ENCODE results near the gene FAM111A. TPM values are rescaled to one million over a fixed set of nuclear protein-coding genes. Genes with fewer than 3 reads are reported as not detected.
A peak's percentile ranks its signal among the peaks of the same experiment; 100 is the strongest.

FAM111A gene
- total and polyA plus RNA-seq, 9 of the 15 experiments (the other 6 are each of a cell fraction or from before 2014, with no cell fraction given) = 14.8 to 30.6 (median 20.1) TPM

DNA sequence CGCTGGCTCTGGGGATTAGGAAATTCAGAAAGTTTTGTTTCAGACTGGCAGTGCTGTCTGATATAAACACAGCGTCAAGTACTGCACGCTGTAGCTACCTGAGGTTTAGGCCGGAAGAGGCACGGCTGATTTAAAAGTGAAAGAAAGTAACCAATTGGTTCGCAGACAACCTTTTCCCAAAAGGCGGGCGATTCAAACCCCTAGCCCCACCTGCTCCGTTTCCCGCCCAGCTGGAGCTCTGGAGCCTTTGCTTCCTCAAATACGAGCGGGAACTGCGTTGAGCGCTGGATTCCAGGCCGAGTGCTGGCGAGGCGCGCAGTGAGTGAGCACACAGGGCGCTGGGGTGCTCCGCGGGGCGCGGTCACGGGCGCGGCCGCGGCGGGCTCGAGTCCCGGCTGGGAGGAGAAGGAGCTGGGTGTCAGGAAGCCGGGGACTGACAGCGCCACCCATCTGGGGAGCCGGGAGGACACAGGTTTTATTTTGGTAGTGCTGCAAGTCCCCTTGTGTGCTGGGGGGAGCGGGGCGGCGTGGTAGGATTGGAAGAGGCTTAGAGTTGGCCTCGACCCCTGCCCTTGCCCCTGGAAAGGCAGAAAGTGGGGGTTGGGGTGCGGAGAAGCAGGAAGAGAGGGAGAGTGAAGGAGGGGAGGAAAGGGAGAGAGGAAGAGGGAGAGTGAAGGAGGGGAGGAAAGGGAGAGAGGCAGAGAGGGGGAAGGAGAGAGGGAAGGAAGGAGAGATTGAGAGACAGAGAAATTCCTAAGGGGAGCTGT lies 2.1 kb downstream of the FAM111A start (continued):
- TF ChIP-seq, protein P1, sequence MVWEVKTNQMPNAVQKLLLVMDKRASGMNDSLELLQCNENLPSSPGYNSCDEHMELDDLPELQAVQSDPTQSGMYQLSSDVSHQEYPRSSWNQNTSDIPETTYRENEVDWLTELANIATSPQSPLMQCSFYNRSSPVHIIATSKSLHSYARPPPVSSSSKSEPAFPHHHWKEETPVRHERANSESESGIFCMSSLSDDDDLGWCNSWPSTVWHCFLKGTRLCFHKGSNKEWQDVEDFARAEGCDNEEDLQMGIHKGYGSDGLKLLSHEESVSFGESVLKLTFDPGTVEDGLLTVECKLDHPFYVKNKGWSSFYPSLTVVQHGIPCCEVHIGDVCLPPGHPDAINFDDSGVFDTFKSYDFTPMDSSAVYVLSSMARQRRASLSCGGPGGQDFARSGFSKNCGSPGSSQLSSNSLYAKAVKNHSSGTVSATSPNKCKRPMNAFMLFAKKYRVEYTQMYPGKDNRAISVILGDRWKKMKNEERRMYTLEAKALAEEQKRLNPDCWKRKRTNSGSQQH (CRISPR knock-in tag; IDR thresholded peaks at IDR 0.05) = peak; percentile 91; the same call in 1 of the 2 replicates
- TF ChIP-seq RBM14 (IDR thresholded peaks at IDR 0.05; ENCODE audit: borderline replicate concordance, insufficient read depth, low read depth, low read length) = no peak
- peak; percentile 7 to 67; a peak in 1 of 4 replicates for TF ChIP-seq SIN3A (IDR thresholded peaks at IDR 0.05; ENCODE audit: borderline replicate concordance in 2 of 2, control insufficient read depth in 1 of 2, low read depth in 2 of 2, low read length in 2 of 2)
- peak; percentile 90 for TF ChIP-seq CXXC5 (CRISPR knock-in tag; IDR thresholded peaks at IDR 0.05)
- TF ChIP-seq MYBL2 (IDR thresholded peaks at IDR 0.05; ENCODE audit: low read depth) = peak; percentile 98
- peak; percentile 95; the same call in 1 of the 2 replicates for TF ChIP-seq MYBL2 (CRISPR knock-in tag; IDR thresholded peaks at IDR 0.05; ENCODE audit: borderline replicate concordance)
- no peak for TF ChIP-seq NFIX (CRISPR knock-in tag; IDR thresholded peaks at IDR 0.05; ENCODE audit: low read depth)
- TF ChIP-seq RB1 (IDR thresholded peaks at IDR 0.05; ENCODE audit: low read depth) = peak; percentile 99
- TF ChIP-seq, protein P2, sequence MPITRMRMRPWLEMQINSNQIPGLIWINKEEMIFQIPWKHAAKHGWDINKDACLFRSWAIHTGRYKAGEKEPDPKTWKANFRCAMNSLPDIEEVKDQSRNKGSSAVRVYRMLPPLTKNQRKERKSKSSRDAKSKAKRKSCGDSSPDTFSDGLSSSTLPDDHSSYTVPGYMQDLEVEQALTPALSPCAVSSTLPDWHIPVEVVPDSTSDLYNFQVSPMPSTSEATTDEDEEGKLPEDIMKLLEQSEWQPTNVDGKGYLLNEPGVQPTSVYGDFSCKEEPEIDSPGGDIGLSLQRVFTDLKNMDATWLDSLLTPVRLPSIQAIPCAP (CRISPR knock-in tag; IDR thresholded peaks at IDR 0.05; ENCODE audit: borderline replicate concordance) = peak; percentile 95
- TF ChIP-seq, protein P3, sequence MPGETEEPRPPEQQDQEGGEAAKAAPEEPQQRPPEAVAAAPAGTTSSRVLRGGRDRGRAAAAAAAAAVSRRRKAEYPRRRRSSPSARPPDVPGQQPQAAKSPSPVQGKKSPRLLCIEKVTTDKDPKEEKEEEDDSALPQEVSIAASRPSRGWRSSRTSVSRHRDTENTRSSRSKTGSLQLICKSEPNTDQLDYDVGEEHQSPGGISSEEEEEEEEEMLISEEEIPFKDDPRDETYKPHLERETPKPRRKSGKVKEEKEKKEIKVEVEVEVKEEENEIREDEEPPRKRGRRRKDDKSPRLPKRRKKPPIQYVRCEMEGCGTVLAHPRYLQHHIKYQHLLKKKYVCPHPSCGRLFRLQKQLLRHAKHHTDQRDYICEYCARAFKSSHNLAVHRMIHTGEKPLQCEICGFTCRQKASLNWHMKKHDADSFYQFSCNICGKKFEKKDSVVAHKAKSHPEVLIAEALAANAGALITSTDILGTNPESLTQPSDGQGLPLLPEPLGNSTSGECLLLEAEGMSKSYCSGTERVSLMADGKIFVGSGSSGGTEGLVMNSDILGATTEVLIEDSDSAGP (CRISPR knock-in tag; IDR thresholded peaks at IDR 0.05) = peak; percentile 77; the same call in 1 of the 2 replicates
- TF ChIP-seq, protein P4, sequence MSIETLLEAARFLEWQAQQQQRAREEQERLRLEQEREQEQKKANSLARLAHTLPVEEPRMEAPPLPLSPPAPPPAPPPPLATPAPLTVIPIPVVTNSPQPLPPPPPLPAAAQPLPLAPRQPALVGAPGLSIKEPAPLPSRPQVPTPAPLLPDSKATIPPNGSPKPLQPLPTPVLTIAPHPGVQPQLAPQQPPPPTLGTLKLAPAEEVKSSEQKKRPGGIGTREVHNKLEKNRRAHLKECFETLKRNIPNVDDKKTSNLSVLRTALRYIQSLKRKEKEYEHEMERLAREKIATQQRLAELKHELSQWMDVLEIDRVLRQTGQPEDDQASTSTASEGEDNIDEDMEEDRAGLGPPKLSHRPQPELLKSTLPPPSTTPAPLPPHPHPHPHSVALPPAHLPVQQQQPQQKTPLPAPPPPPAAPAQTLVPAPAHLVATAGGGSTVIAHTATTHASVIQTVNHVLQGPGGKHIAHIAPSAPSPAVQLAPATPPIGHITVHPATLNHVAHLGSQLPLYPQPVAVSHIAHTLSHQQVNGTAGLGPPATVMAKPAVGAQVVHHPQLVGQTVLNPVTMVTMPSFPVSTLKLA (conservative IDR thresholded peaks at IDR 0.05) = peak; percentile 76 to 88
- TF ChIP-seq, protein P5, sequence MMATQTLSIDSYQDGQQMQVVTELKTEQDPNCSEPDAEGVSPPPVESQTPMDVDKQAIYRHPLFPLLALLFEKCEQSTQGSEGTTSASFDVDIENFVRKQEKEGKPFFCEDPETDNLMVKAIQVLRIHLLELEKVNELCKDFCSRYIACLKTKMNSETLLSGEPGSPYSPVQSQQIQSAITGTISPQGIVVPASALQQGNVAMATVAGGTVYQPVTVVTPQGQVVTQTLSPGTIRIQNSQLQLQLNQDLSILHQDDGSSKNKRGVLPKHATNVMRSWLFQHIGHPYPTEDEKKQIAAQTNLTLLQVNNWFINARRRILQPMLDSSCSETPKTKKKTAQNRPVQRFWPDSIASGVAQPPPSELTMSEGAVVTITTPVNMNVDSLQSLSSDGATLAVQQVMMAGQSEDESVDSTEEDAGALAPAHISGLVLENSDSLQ (IDR thresholded peaks at IDR 0.05) = peak; percentile 62
- TF ChIP-seq NFIC (IDR thresholded peaks at IDR 0.05) = no peak
- peak; percentile 95 for TF ChIP-seq ZNF431 (CRISPR knock-in tag; IDR thresholded peaks at IDR 0.05)
- TF ChIP-seq ATF7 (IDR thresholded peaks at IDR 0.05) = peak; percentile 63
- TF ChIP-seq, protein P6, sequence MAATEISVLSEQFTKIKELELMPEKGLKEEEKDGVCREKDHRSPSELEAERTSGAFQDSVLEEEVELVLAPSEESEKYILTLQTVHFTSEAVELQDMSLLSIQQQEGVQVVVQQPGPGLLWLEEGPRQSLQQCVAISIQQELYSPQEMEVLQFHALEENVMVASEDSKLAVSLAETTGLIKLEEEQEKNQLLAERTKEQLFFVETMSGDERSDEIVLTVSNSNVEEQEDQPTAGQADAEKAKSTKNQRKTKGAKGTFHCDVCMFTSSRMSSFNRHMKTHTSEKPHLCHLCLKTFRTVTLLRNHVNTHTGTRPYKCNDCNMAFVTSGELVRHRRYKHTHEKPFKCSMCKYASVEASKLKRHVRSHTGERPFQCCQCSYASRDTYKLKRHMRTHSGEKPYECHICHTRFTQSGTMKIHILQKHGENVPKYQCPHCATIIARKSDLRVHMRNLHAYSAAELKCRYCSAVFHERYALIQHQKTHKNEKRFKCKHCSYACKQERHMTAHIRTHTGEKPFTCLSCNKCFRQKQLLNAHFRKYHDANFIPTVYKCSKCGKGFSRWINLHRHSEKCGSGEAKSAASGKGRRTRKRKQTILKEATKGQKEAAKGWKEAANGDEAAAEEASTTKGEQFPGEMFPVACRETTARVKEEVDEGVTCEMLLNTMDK (IDR thresholded peaks at IDR 0.05; ENCODE audit: borderline replicate concordance, insufficient read depth, low read depth, low read length, poor library complexity, severe bottlenecking) = peak; percentile 8
